ENCODE measurements around the gene LGALS3BP. TPM values are rescaled to one million over a fixed set of nuclear protein-coding genes. Genes with fewer than 3 reads are reported as not detected.

Gene LGALS3BP
- total RNA-seq, result 1,000 to 10,000 TPM in 1 of 6 donors, 100 to 1,000 TPM in 5; 257 to 1,111 (median 533) TPM

GRCh38 chr17:78979780-78980623, at the start of gene LGALS3BP:
Gene LGALS3BP (minus strand): TSS chr17:78979923. CDS start chr17:78977191, 2,732 bp downstream.
- H3K9me3 ChIP-seq, result no peaks in the 10 kb centered on the region
- peak within 1 kb of the TSS; percentile 68 to 84 (median 72) for H3K27ac ChIP-seq
- 41 to 57% methylated on average over 7 to 16 of the region's 16 CpGs for WGBS, 2 donors
- no peaks in the 10 kb centered on the region for H3K27me3 ChIP-seq
- peak within 1 kb of the TSS; percentile 20 to 52 (median 38) for H3K4me3 ChIP-seq
- ATAC-seq (ENCODE audit: low FRiP score in 2 of 2) (peak; percentile 84), DNase-seq (peak in 1 of 2 donors; percentile 71)
- TF ChIP-seq POLR2AphosphoS5 (IDR thresholded peaks at IDR 0.05) (peak; percentile 26 to 29), EP300 (IDR thresholded peaks at IDR 0.05) (no peak), POLR2A (IDR thresholded peaks at IDR 0.05) (peak in 2 of 4 donors; percentile 21 to 48), CTCF (IDR thresholded peaks at IDR 0.05) (peak in 1 of 6 experiments; percentile 7)
- H3K36me3 ChIP-seq, result no peaks in the 10 kb centered on the region
- H3K4me1 ChIP-seq, result peaks cover 33 to 48% (median 47%) of the 10 kb centered on the region in 4 donors

GRCh38 chr17:79028496-79029326, 49.0 kb upstream of the LGALS3BP start:
- Histone ChIP-seq H3K9me3 (no peaks in the 10 kb centered on the region), H3K27me3 (peaks cover 0 to 5% (median 0%) of the 10 kb centered on the region in 4 donors), H3K27ac (peak overlapping the region in 2 of 4 donors; percentile 60 to 68), H3K4me1 (peaks cover 44 to 48% (median 46%) of the 10 kb centered on the region in 4 donors), H3K4me3 (no peak overlapping the region), H3K36me3 (no peaks in the 10 kb centered on the region)
- TF ChIP-seq EP300 (IDR thresholded peaks at IDR 0.05) (no peak), CTCF (IDR thresholded peaks at IDR 0.05) (no peak), POLR2A (IDR thresholded peaks at IDR 0.05) (no peak), POLR2AphosphoS5 (IDR thresholded peaks at IDR 0.05) (no peak)
- ATAC-seq (ENCODE audit: low FRiP score in 2 of 2) (no peak), DNase-seq (no peak)
- 76 to 85% methylated on average over 15 to 17 of the region's 17 CpGs for WGBS, 2 donors

- Histone ChIP-seq H3K4me3 (peak overlapping the region in 1 of 4 donors; percentile 78), H3K27me3 (peaks cover 0 to 5% (median 0%) of the 10 kb centered on the region in 4 donors)
- peak; percentile 19 to 76 for DNase-seq
Observed at GRCh38 chr17:79027925-79028491, 48.3 kb upstream of the LGALS3BP start.

More at GRCh38 chr17:79027925-79028491, 48.3 kb upstream of the LGALS3BP start:
- no peaks in the 10 kb centered on the region for H3K9me3 ChIP-seq
- TF ChIP-seq EP300 (IDR thresholded peaks at IDR 0.05) (no peak), POLR2A (IDR thresholded peaks at IDR 0.05) (no peak), CTCF (IDR thresholded peaks at IDR 0.05) (no peak), POLR2AphosphoS5 (IDR thresholded peaks at IDR 0.05) (no peak)
- H3K4me1 ChIP-seq, result peaks cover 50 to 55% (median 53%) of the 10 kb centered on the region in 4 donors
- H3K27ac ChIP-seq, result peak overlapping the region; percentile 51 to 69 (median 64)
- H3K36me3 ChIP-seq, result no peaks in the 10 kb centered on the region
- 36 to 47% methylated on average over 13 to 15 of the region's 16 CpGs for WGBS, 2 donors
- ATAC-seq (ENCODE audit: low FRiP score in 2 of 2), result no peak
